GM12878 (cell line): ENCODE measurements around the gene TACC3. TPM values are rescaled to one million over a fixed set of nuclear protein-coding genes. Genes with fewer than 3 reads are reported as not detected.

Experiments
- ATAC-seq: fragments of 200-7000 bp; cut with Tn5 transposase; 3 replicates; pipeline ENCODE4 v1.9.1; 2020; ENCODE audit warnings: mild to moderate bottlenecking, moderate library complexity
- BruUV-seq: library from RNA; stranded (reverse); fragments of 400-500 nt; replicated peaks from 2 replicates; lab custom pipeline; 2021; lab: Mats Ljungman, UMichigan
- CTCF ChIA-PET: fragments of 300-600 bp; sonication (Branson Sonifier 250); formaldehyde crosslinking; extraction: SDS; loops from one replicate; lab custom pipeline; 2021; ENCODE audit warnings: inconsistent platforms; lab: Yijun Ruan, JAX
- POLR2A ChIA-PET: fragments of 350-600 bp; formaldehyde crosslinking; extraction: SDS; loops from one replicate; lab custom pipeline; 2021; ENCODE audit warnings: inconsistent platforms; lab: Charles Lee
- RAD21 ChIA-PET: fragments of 300-600 bp; sonication (Branson Sonifier 250); formaldehyde crosslinking; loops from one replicate; lab custom pipeline; 2023; ENCODE audit warnings: antibody characterized with exemption; ENCODE audit not compliant: unreplicated experiment; lab: Charles Lee
- SMC1A ChIA-PET: fragments of 300-600 bp; sonication (Branson Sonifier 250); formaldehyde crosslinking; loops from one replicate; lab custom pipeline; 2023; ENCODE audit not compliant: unreplicated experiment, uncharacterized antibody; lab: Charles Lee
- DNase-seq: peaks from one replicate; pipeline ENCODE4 v3.0.0-alpha.2; 2011; ENCODE audit warnings: low read depth, low spot score
- FAIRE-seq: peaks from 3 replicates; lab custom pipeline; 2011; peaks lifted over from hg19 to GRCh38; lab: Jason Lieb, UNC
- H2AFZ ChIP-seq: 2 replicates; pipeline ENCODE4 v1.6.0; 2011; ENCODE audit warnings: low read depth, low read length, control low read depth; ENCODE audit not compliant: control insufficient read depth
- H3K27ac ChIP-seq: 2 replicates; pipeline ENCODE4 v1.5.1; 2011; ENCODE audit warnings: control low read depth; ENCODE audit not compliant: control insufficient read depth, insufficient read depth
- H3K27me3 ChIP-seq, 2 experiments: replicated peaks in 1 of 2; 2 replicates each; pipeline versions ENCODE4 v1.6.0 to v1.6.1; 2011; ENCODE audit warnings: low read length in 1 of 2; ENCODE audit not compliant: control insufficient read depth in 2 of 2, insufficient read depth in 2 of 2
- H3K36me3 ChIP-seq, 2 experiments: 2 replicates each; pipeline ENCODE4 v1.5.1; 2011; ENCODE audit warnings: low read length in 1 of 2; ENCODE audit not compliant: control insufficient read depth in 2 of 2, insufficient read depth in 2 of 2
- H3K4me1 ChIP-seq: 2 replicates; pipeline ENCODE4 v1.6.1; 2011; ENCODE audit warnings: mild to moderate bottlenecking, low read length, moderate library complexity, mixed read lengths; ENCODE audit not compliant: control insufficient read depth, insufficient read depth
- H3K4me2 ChIP-seq: 2 replicates; pipeline ENCODE4 v1.6.0; 2011; ENCODE audit warnings: control low read depth; ENCODE audit not compliant: control insufficient read depth, insufficient read depth
- H3K4me3 ChIP-seq: fragments of 200-600 bp; sonication (generic); 2 replicates; pipeline ENCODE4 v1.5.1; 2016
- H3K79me2 ChIP-seq: 2 replicates; pipeline ENCODE4 v1.6.0; 2011; ENCODE audit warnings: low read length; ENCODE audit not compliant: control insufficient read depth, insufficient read depth
- H3K9ac ChIP-seq: 2 replicates; pipeline ENCODE4 v1.8.0; 2011; ENCODE audit warnings: low read length, control low read depth, mixed read lengths; ENCODE audit not compliant: control insufficient read depth, insufficient read depth
- H3K9me3 ChIP-seq: replicated peaks from 3 replicates; pipeline ENCODE4 v1.5.1; 2011; ENCODE audit warnings: mild to moderate bottlenecking, low read length; ENCODE audit not compliant: control insufficient read depth, insufficient read depth
- H4K20me1 ChIP-seq: 2 replicates; pipeline ENCODE4 v1.6.0; 2011; ENCODE audit not compliant: control insufficient read depth, insufficient read depth
- CHD4 ChIP-seq: fragments of 200-600 bp; sonication (generic); IDR thresholded peaks from 2 replicates; pipeline ENCODE4 v1.6.1; 2016; ENCODE audit warnings: mild to moderate bottlenecking
- CREM ChIP-seq: IDR thresholded peaks from 2 replicates; pipeline ENCODE4 v1.6.1; 2014; ENCODE audit warnings: antibody characterized with exemption, low read depth
- FOS ChIP-seq: IDR thresholded peaks from 3 replicates; pipeline ENCODE4 v1.6.1; 2011; ENCODE audit warnings: borderline replicate concordance; ENCODE audit not compliant: insufficient read length; ENCODE audit errors: extremely low read depth
- GATAD2B ChIP-seq: fragments of 450-650 bp; conservative IDR thresholded peaks from 2 replicates; pipeline ENCODE4 v1.6.1; 2017; ENCODE audit warnings: low read depth, mild to moderate bottlenecking, moderate library complexity
- HDGF ChIP-seq: fragments of 450-650 bp; IDR thresholded peaks from 2 replicates; pipeline ENCODE4 v1.6.1; 2016; ENCODE audit warnings: antibody characterized with exemption
- KAT2A ChIP-seq: conservative IDR thresholded peaks from 2 replicates; pipeline ENCODE4 v1.6.1; 2011; ENCODE audit warnings: low read depth, low read length; ENCODE audit not compliant: control insufficient read depth
- MYB ChIP-seq: fragments of 150-350 bp; IDR thresholded peaks from 2 replicates; pipeline ENCODE4 v1.6.1; 2014; ENCODE audit warnings: mild to moderate bottlenecking, low read depth, low read length, borderline replicate concordance
- NFXL1 ChIP-seq: fragments of 450-650 bp; IDR thresholded peaks from 2 replicates; pipeline ENCODE4 v1.6.1; 2017; ENCODE audit warnings: antibody characterized with exemption, mild to moderate bottlenecking, borderline replicate concordance
- NFYA ChIP-seq: IDR thresholded peaks from 2 replicates; pipeline ENCODE4 v1.6.1; 2011; ENCODE audit warnings: low read depth, mild to moderate bottlenecking, low read length, improper control_type of control experiment, borderline replicate concordance
- POLR2A ChIP-seq: IDR thresholded peaks from 2 replicates; pipeline ENCODE4 v1.6.1; 2011; ENCODE audit warnings: low read depth, mild to moderate bottlenecking, low read length
- RB1 ChIP-seq: fragments of 450-650 bp; formaldehyde crosslinking; IDR thresholded peaks from 2 replicates; pipeline ENCODE4 v1.6.1; 2017; ENCODE audit warnings: mild to moderate bottlenecking, borderline replicate concordance
- RCOR1 ChIP-seq: conservative IDR thresholded peaks from 2 replicates; pipeline ENCODE4 v1.6.1; 2012; ENCODE audit warnings: low read depth, low read length, improper control_type of control experiment
- STAT3 ChIP-seq: IDR thresholded peaks from 2 replicates; pipeline ENCODE4 v1.6.1; 2011; ENCODE audit warnings: low read depth, low read length, improper control_type of control experiment
- SUPT20H ChIP-seq: IDR thresholded peaks from 2 replicates; pipeline ENCODE4 v1.6.1; 2011; ENCODE audit warnings: low read depth, mild to moderate bottlenecking, low read length, moderate library complexity, borderline replicate concordance; ENCODE audit not compliant: control insufficient read depth
- SUZ12 ChIP-seq: fragments of 200-600 bp; sonication (generic); IDR thresholded peaks from one replicate; pipeline ENCODE4 v1.6.1; 2018; ENCODE audit warnings: antibody characterized with exemption, mild to moderate bottlenecking; ENCODE audit not compliant: unreplicated experiment
- ZBTB4 ChIP-seq: fragments of 450-650 bp; formaldehyde crosslinking; IDR thresholded peaks from 2 replicates; pipeline ENCODE4 v1.4.0; 2022; ENCODE audit warnings: mild to moderate bottlenecking, moderate library complexity
- WGBS: methylation state at CpG from one replicate; pipeline ENCODE4 v1.1.6; 2016; ENCODE audit warnings: low lambda C conversion rate; ENCODE audit not compliant: insufficient replicate concordance, insufficient coverage; ENCODE audit errors: missing lambda C conversion rate; 5-methylcytosine and 5-hydroxymethylcytosine counted together
- in situ Hi-C: fragments of 300-500 bp; cut with MboI; formaldehyde crosslinking; loops from 9 replicates; pipeline ENCODE4 v1.14.3; 2018; ENCODE audit warnings: mixed read lengths
- intact Hi-C: fragments of 100-400 bp; cut with micrococcal nuclease; formaldehyde crosslinking; loops from one replicate; pipeline ENCODE4 v1.14.2; 2022; ENCODE audit not compliant: unreplicated experiment
- polyA plus RNA-seq, 11 experiments: library from polyadenylated mRNA; depleted of rRNA in 4 of 11; unstranded in 6 of 11; stranded (reverse) in 5 of 11; fragments of >200 nt; fragmentation: Nextera tagmentation in 4 of 11; fragmentation: Illumina TruSeq in 1 of 11; extraction: Ambion mirVana in 4 of 11; extraction: Trizol in 1 of 11; gene quantifications; 1 replicate in 1 of 11; 2 replicates in 10 of 11; pipeline versions ENCODE4 v1.2.1 to v1.2.3, GENCODE V29; 2011 to 2016; ENCODE audit warnings: inconsistent platforms in 2 of 11, missing spikeins in 2 of 11, low read depth in 1 of 11
- total RNA-seq, 4 experiments: library from RNA; depleted of rRNA in 3 of 4; stranded (reverse); fragments of >200 nt in 3 of 4; fragmentation: Illumina TruSeq in 1 of 4; extraction: Trizol in 1 of 4; gene quantifications; 2 replicates each; pipeline versions ENCODE4 v1.2.1 to v1.2.3, GENCODE V29; 2013 to 2021

Gene TACC3
- total and polyA plus RNA-seq, 10 of the 15 experiments (the other 5 are each of a cell fraction or from before 2014, with no cell fraction given) = 2.8 to 121 (median 73.3) TPM

GRCh38 chr4:1728061-1728980 lies 7.0 kb downstream of the TACC3 start (continued):
- TF ChIP-seq ZBTB4 (CRISPR knock-in tag) = no peak

DNA sequence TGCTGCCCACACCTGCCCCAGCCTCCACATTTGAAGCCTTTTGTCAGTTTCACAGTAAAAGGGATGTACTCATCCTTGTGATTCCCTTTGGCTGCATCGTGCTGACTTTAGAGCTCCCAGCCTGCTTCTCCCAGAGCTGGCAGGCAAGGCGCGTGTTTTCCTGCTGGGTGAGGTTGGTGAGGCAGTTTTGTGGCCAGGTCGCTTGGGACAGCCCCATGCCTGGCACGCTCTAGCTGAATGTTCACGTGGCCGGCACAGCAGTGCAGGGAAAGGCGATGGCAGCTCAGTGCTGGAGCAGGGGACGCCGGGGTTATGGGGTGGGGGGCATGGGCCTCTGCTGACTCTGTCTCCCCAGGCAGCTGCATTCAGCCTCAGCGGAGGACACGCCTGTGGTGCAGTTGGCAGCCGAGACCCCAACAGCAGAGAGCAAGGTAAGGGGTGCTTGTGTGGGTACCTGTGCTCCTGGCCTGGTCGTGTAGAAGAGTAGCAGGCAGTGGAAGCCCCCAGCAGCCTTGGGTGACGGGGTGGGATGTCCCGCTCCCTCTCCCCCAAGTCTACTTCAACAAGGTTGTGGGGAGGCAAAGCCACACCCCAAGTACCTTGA lies 9.3 kb downstream of the TACC3 start:
- H2AFZ ChIP-seq = no peak overlapping the region
- no peak for ATAC-seq
- TF ChIP-seq NFYA (no peak), CREM (no peak), RB1 (no peak), SUPT20H (no peak), SUZ12 (no peak), STAT3 (no peak), NFXL1 (no peak), MYB (no peak), GATAD2B (no peak), CHD4 (no peak), KAT2A (no peak), FOS (no peak), POLR2A (no peak), HDGF (no peak), RCOR1 (no peak)
- intact Hi-C loops = no loop called here
- H3K9ac ChIP-seq = no peak overlapping the region
- H3K27me3 ChIP-seq = no peaks in the 10 kb centered on the region
- no peaks in the 10 kb centered on the region; the same call in 1 of the 2 replicates for H3K4me1 ChIP-seq
- ChIA-PET POLR2A (interaction anchor here (1.2 kb wide), 1 partner anchor 9 kb away, joined by 3 read pairs; the partner anchor contains the start of genes TACC3 and TMEM129), CTCF (interaction anchor here (0.8 to 15.5 kb wide), 9 partner anchors 10 to 78 kb away, joined by 3 to 317 read pairs (median 4); no protein-coding TSS in a partner anchor), SMC1A (interaction anchor here (2.0 to 2.6 kb wide), 2 partner anchors 37 to 169 kb away, joined by 5 to 18 read pairs; no protein-coding TSS in a partner anchor), RAD21 (interaction anchor here (1.0 to 2.6 kb wide), 2 partner anchors 18 to 37 kb away, joined by 3 to 19 read pairs; no protein-coding TSS in a partner anchor)
- H3K4me2 ChIP-seq = no peak overlapping the region
- H3K9me3 ChIP-seq = no peaks in the 10 kb centered on the region; the same call in 2 of the 3 replicates
- H3K27ac ChIP-seq = no peak overlapping the region
- H3K36me3 ChIP-seq = peaks cover 37 to 54% of the 10 kb centered on the region in 2 experiments; a peak in 3 of 4 replicates
- no TSS peak for BruUV-seq
- FAIRE-seq = no peak
- DNase-seq = no peak
- WGBS = 93% methylated on average over 16 of the region's 16 CpGs
- in situ Hi-C loops = no loop called here
- H4K20me1 ChIP-seq = no peaks in the 10 kb centered on the region
- no peak overlapping the region for H3K4me3 ChIP-seq
- peaks cover 23% of the 10 kb centered on the region for H3K79me2 ChIP-seq
